WERI-Rb-1 (cell line): Measurements from ENCODE around the gene PRPF6.
"Not testable (repeated sequence)": the region's sequence is repeated elsewhere in the genome, so short reads cannot be mapped to it uniquely, and the experiment has no call there.

ENCODE experiments used
- DNase-seq: peaks from one replicate; pipeline ENCODE4 v3.0.0-alpha.2; 2020
- H3K27ac ChIP-seq: fragments of 250-450 bp; sonication (Bioruptor Pico); 2 replicates; pipeline ENCODE4 v1.5.1; 2020; ENCODE audit warnings: mild to moderate bottlenecking, moderate library complexity
- H3K27me3 ChIP-seq: fragments of 250-450 bp; sonication (Bioruptor Pico); 2 replicates; pipeline ENCODE4 v1.5.1; 2021; ENCODE audit warnings: mild to moderate bottlenecking, low read depth, moderate library complexity; ENCODE audit not compliant: insufficient read depth, severe bottlenecking
- H3K36me3 ChIP-seq: fragments of 250-450 bp; sonication (Bioruptor Pico); 2 replicates; pipeline ENCODE4 v1.5.1; 2020; ENCODE audit warnings: mild to moderate bottlenecking, moderate library complexity
- H3K4me3 ChIP-seq: 2 replicates; pipeline ENCODE4 v1.5.1; 2011; ENCODE audit warnings: low read depth, mild to moderate bottlenecking, control low read depth, low read length
- H3K9me3 ChIP-seq: fragments of 250-450 bp; sonication (Bioruptor Pico); 2 replicates; pipeline ENCODE4 v1.5.1; 2021; ENCODE audit warnings: mild to moderate bottlenecking, moderate library complexity; ENCODE audit not compliant: severe bottlenecking
- CTCF ChIP-seq: IDR thresholded peaks from 2 replicates; pipeline ENCODE4 v1.5.1; 2011; ENCODE audit warnings: low read depth, mild to moderate bottlenecking, control low read depth, inconsistent platforms, low read length

PRPF6 gene

DNA sequence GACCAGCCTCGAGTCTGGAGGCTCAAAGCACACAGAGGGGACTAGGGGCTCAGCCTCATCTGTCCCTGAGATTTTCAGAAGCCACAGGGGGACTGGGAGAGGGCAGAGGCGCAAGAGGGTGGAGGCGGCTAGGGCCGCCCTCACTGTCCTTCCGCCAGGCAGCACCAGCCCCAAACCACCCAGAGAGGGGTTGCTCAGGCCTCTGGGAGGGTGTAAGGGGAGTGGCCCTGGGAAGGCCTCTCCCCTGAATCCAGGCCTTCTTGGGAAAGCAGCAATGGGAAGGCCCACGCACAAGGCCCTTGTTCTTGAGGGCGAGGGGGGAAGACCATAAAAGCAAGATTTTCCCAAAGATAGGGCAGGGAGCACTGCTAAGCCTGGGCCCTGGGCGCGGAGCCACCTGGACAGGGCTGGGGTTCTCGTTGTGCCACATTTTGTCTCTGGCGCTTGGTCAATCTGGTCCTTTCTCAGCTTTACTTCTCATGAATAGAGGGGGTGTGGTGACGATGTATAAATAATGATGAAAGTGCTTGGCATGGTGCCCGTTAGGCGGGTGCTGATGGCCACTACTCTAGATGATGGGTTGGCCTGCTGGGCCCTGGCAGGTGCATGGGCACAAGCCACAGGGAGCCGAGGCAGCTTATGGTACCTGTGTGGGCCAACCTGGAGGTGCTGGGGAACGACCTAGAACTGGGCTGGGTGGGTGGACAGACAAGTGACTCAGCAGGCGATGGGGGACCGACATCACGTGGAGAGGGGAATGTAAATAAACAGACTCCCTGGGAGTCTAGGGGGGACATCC lies 6.3 kb upstream of the PRPF6 start:
- Histone ChIP-seq H3K9me3 (no peaks in the 10 kb centered on the region), H3K27me3 (no peaks in the 10 kb centered on the region), H3K27ac (no peak overlapping the region; the same call in 1 of the 2 replicates), H3K36me3 (no peaks in the 10 kb centered on the region), H3K4me3 (no peak overlapping the region)
- DNase-seq = no peak
- TF ChIP-seq CTCF = no peak

DNA sequence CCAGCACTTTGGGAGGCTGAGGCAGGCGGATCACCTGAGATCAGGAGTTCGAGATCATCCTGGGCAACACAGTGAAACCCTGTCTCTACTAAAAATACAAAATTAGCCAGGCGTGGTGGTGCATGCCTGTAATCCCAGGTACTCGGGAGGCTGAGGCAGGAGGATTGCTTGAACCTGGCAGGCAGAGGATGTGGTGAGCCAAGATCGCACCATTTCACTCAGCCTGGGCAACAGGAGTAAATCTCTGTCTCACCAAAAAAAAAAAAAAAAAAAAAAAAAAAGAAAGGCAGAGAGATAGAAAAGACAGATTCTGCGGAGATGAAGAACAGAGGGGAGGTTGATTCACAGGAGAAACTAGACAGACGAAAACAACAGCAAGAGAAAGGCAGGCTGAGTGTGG lies 4.4 kb upstream of the PRPF6 start:
- not testable (repeated sequence) for H3K27ac ChIP-seq, DNase-seq, H3K4me3 ChIP-seq, H3K9me3 ChIP-seq, H3K27me3 ChIP-seq, H3K36me3 ChIP-seq

DNA sequence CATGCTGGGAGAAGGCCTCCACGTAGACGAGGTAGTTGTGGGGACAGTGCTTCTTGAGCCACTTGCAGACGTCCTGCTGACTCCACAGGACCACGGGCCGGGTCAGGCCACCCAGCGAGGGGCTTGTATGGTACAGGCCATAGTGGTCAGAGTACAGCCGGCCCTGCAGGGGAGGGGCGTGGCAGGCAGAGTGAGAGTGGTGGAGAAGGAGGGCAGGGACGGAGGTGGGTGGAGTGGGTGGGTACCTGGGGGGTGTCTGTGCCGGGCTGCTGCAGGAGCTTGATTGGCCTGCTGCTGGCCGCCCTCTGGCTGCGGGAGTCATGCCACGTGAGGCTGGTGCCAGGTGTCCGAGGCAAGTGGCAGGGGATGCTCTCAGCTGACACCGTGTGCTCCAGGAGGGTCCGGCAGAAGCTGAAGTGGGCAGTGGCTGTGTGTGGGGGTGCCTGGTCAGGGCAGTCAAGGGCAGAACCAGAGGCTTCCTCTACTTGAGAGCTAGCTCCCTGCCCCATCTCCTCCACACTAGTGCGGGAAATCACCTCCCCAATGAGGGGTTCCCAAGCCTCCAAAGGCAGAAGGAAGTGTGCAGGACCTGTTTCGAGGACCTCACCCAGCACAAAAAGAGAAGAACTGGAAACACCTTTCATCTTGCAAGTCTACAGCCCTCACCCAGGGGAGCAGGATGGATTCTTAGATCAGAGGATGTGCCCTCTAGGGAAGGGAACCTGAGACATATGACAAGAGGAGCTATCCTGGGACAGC lies 3.8 kb upstream of the PRPF6 start:
- TF ChIP-seq CTCF = no peak
- no peak overlapping the region for H3K4me3 ChIP-seq
- H3K27ac ChIP-seq = no peak overlapping the region
- no peaks in the 10 kb centered on the region for H3K9me3 ChIP-seq
- H3K36me3 ChIP-seq = no peaks in the 10 kb centered on the region
- DNase-seq = no peak
- no peaks in the 10 kb centered on the region for H3K27me3 ChIP-seq

DNA sequence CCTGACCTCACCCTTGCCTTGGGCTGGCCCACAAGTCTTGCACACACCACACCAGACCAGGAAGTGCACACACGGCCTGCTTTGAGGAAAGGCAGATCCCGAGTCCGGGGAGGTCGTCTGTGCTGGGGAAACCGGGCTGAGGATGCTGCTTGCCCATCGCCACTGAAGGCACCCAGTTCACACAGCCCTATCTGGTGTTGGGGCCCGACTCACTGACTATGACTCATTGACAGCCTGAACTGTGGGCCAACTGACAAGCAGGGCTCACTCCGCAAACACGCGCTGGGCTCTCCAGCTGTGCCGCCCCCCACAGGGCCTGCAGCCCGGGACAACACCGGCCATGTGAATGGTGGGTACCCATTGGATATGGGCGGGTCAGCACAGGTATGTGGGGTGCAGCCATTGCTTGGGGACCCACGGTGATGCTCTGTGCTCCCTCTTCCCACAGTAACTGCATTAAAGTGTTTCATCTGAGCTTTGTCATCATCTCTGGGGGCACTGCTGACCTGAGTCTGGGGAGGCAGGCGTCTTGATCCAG lies 3.1 kb upstream of the PRPF6 start:
- no peak for DNase-seq
- TF ChIP-seq CTCF = no peak
- Histone ChIP-seq H3K4me3 (no peak overlapping the region), H3K27me3 (no peaks in the 10 kb centered on the region), H3K36me3 (no peaks in the 10 kb centered on the region), H3K27ac (no peak overlapping the region), H3K9me3 (no peaks in the 10 kb centered on the region)

GRCh38 chr20:63978319-63979228 lies 2.4 kb upstream of the PRPF6 start:
- Histone ChIP-seq H3K9me3 (no peaks in the 10 kb centered on the region), H3K4me3 (peak overlapping the region; percentile 60), H3K36me3 (no peaks in the 10 kb centered on the region), H3K27ac (no peak overlapping the region), H3K27me3 (no peaks in the 10 kb centered on the region)
- DNase-seq = peak; percentile 63
- no peak for TF ChIP-seq CTCF
